ENCODE measurements around the gene SERPINA1. TPM values are rescaled to one million over a fixed set of nuclear protein-coding genes. Genes with fewer than 3 reads are reported as not detected.

SERPINA1 gene
- total RNA-seq, 1 experiment from 2014 or later: not detected

DNA sequence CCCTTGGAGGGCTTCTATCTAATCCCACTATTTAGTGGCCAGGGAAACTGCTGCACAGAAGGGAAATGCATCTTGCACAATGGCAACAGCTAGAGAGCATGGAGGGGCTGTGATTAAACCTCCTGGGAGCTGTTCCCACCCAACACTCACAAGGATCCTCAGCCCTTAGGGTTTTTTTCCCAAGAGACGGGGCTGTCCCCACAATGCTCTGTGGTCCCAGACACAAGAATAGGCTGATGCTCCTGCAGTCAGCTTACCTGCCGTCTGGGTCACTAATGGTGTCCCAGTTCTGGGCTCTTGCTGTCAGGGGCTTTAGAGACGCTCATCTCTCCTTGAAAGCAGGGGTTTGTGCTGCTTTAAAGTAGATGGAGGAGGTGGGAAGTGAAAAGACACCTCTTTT lies 4.6 kb downstream of the SERPINA1 start:
- intact Hi-C loops (cut with micrococcal nuclease; ENCODE audit: unreplicated experiment): no loop called here
- Histone ChIP-seq H3K27me3 (replicated peaks; ENCODE audit: insufficient read depth, low read depth, low read length, poor library complexity) (no peaks in the 10 kb centered on the region), H3K4me3 (ENCODE audit: low read depth, low read length, poor library complexity, severe bottlenecking) (no peak overlapping the region), H3K4me1 (ENCODE audit: insufficient read depth, low read length, poor library complexity, severe bottlenecking) (no peaks in the 10 kb centered on the region), H3K36me3 (ENCODE audit: insufficient read depth, low read length, poor library complexity, severe bottlenecking) (no peaks in the 10 kb centered on the region), H3K9me3 (ENCODE audit: low read depth, low read length, poor library complexity, severe bottlenecking) (no peaks in the 10 kb centered on the region), H3K27ac (ENCODE audit: low read depth, low read length, poor library complexity, severe bottlenecking) (no peak overlapping the region)
- ChIA-PET POLR2A (ENCODE audit: low non-redundant PET) (no interaction called here), CTCF (no interaction called here)
- DNase-seq (ENCODE audit: low spot score): no peak
- no TSS peak for BruUV-seq (replicated peaks)
- TF ChIP-seq, protein P1, sequence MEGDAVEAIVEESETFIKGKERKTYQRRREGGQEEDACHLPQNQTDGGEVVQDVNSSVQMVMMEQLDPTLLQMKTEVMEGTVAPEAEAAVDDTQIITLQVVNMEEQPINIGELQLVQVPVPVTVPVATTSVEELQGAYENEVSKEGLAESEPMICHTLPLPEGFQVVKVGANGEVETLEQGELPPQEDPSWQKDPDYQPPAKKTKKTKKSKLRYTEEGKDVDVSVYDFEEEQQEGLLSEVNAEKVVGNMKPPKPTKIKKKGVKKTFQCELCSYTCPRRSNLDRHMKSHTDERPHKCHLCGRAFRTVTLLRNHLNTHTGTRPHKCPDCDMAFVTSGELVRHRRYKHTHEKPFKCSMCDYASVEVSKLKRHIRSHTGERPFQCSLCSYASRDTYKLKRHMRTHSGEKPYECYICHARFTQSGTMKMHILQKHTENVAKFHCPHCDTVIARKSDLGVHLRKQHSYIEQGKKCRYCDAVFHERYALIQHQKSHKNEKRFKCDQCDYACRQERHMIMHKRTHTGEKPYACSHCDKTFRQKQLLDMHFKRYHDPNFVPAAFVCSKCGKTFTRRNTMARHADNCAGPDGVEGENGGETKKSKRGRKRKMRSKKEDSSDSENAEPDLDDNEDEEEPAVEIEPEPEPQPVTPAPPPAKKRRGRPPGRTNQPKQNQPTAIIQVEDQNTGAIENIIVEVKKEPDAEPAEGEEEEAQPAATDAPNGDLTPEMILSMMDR (conservative IDR thresholded peaks at IDR 0.05; ENCODE audit: low read depth, low read length): no peak
- no peak for TF ChIP-seq EZH2 (IDR thresholded peaks at IDR 0.05; ENCODE audit: borderline replicate concordance, low read depth, low read length, poor library complexity, severe bottlenecking)

GRCh38 chr14:94382716-94383596 lies 5.4 kb downstream of the SERPINA1 start:
- H3K27ac ChIP-seq (ENCODE audit: low read depth, low read length, poor library complexity, severe bottlenecking): no peak overlapping the region
- BruUV-seq (replicated peaks): no TSS peak
- POLR2A ChIA-PET (ENCODE audit: low non-redundant PET): no interaction called here
- no peak overlapping the region for H3K4me3 ChIP-seq (ENCODE audit: low read depth, low read length, poor library complexity, severe bottlenecking)
- no peaks in the 10 kb centered on the region for H3K4me1 ChIP-seq (ENCODE audit: insufficient read depth, low read length, poor library complexity, severe bottlenecking)
- no peaks in the 10 kb centered on the region for H3K36me3 ChIP-seq (ENCODE audit: insufficient read depth, low read length, poor library complexity, severe bottlenecking)
- DNase-seq (ENCODE audit: low spot score): no peak
- intact Hi-C loops (cut with micrococcal nuclease; ENCODE audit: unreplicated experiment): no loop called here
- no peaks in the 10 kb centered on the region for H3K27me3 ChIP-seq (replicated peaks; ENCODE audit: insufficient read depth, low read depth, low read length, poor library complexity)
- no peak for TF ChIP-seq EZH2 (IDR thresholded peaks at IDR 0.05; ENCODE audit: borderline replicate concordance, low read depth, low read length, poor library complexity, severe bottlenecking)
- CTCF ChIA-PET: no interaction called here
- no peaks in the 10 kb centered on the region for H3K9me3 ChIP-seq (ENCODE audit: low read depth, low read length, poor library complexity, severe bottlenecking)

DNA sequence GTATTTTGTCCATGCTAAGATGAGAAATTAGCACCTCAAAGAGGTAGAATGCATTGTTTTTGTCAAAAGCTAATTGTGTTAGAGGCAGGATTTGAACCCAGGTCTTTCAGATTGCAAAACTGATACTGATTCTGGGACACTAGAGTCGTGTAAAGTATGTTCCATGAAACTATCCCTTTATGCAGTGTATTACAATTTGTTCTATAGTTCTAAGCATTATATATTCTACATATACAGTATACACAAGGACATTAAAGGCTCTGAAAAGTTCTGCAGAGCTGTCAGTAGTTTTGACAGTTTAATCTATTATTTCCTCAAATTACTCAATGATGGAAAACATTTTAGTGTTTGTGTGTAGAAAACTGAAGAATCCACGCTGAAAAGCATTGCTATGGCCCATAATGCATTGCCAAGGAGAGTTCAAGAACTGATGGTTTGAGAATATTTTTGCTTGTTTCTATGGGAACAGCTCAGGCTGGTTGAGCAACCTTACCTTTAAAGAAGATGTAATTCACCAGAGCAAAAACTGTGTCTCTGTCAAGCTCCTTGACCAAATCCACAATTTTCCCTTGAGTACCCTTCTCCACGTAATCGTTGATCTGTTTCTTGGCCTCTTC lies 6.2 kb downstream of the SERPINA1 start:
- no peaks in the 10 kb centered on the region for H3K9me3 ChIP-seq (ENCODE audit: low read depth, low read length, poor library complexity, severe bottlenecking)
- DNase-seq (ENCODE audit: low spot score): no peak
- ChIA-PET POLR2A (ENCODE audit: low non-redundant PET) (no interaction called here), CTCF (no interaction called here)
- BruUV-seq (replicated peaks): no TSS peak
- no peak overlapping the region for H3K27ac ChIP-seq (ENCODE audit: low read depth, low read length, poor library complexity, severe bottlenecking)
- H3K4me1 ChIP-seq (ENCODE audit: insufficient read depth, low read length, poor library complexity, severe bottlenecking): no peaks in the 10 kb centered on the region
- TF ChIP-seq, protein P1 (conservative IDR thresholded peaks at IDR 0.05; ENCODE audit: low read depth, low read length): no peak
- no peak for TF ChIP-seq EZH2 (IDR thresholded peaks at IDR 0.05; ENCODE audit: borderline replicate concordance, low read depth, low read length, poor library complexity, severe bottlenecking)
- H3K4me3 ChIP-seq (ENCODE audit: low read depth, low read length, poor library complexity, severe bottlenecking): no peak overlapping the region
- no peaks in the 10 kb centered on the region for H3K36me3 ChIP-seq (ENCODE audit: insufficient read depth, low read length, poor library complexity, severe bottlenecking)
- intact Hi-C loops (cut with micrococcal nuclease; ENCODE audit: unreplicated experiment): no loop called here
- no peaks in the 10 kb centered on the region for H3K27me3 ChIP-seq (replicated peaks; ENCODE audit: insufficient read depth, low read depth, low read length, poor library complexity)
